ENCODE measurements around the gene CDC42EP4. TPM values are rescaled to one million over a fixed set of nuclear protein-coding genes. Genes with fewer than 3 reads are reported as not detected.

CDC42EP4 gene
- total RNA-seq, 2 donors from 2014 or later = 35.4 to 56.0 TPM

DNA sequence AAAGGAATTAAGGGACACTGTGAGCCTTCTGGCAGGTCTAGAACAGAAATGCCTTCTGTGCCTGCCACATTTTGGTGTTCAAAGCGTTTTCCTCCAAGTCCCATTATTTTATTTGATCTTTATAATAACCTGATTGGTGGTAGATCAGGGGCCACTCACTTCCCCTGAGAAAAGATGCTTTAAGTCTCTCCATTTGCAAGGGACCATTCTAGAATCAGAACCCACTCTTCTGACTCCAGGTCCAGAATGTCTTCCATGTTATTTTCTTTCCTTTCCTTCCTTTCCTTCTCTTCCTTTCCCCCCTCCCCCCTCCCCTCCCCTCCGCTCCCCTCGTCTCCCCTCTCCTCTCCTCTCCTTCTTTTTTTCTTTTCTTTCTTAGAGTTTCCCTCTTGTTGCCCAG, 19.3 kb upstream of the CDC42EP4 start:
- Histone ChIP-seq H3K4me1 (no peaks in the 10 kb centered on the region), H3K27me3 (no peaks in the 10 kb centered on the region), H3K4me3 (no peak overlapping the region), H3K9me3 (no peaks in the 10 kb centered on the region), H3K36me3 (no peaks in the 10 kb centered on the region), H3K27ac (no peak overlapping the region)
- TF ChIP-seq, protein P1, sequence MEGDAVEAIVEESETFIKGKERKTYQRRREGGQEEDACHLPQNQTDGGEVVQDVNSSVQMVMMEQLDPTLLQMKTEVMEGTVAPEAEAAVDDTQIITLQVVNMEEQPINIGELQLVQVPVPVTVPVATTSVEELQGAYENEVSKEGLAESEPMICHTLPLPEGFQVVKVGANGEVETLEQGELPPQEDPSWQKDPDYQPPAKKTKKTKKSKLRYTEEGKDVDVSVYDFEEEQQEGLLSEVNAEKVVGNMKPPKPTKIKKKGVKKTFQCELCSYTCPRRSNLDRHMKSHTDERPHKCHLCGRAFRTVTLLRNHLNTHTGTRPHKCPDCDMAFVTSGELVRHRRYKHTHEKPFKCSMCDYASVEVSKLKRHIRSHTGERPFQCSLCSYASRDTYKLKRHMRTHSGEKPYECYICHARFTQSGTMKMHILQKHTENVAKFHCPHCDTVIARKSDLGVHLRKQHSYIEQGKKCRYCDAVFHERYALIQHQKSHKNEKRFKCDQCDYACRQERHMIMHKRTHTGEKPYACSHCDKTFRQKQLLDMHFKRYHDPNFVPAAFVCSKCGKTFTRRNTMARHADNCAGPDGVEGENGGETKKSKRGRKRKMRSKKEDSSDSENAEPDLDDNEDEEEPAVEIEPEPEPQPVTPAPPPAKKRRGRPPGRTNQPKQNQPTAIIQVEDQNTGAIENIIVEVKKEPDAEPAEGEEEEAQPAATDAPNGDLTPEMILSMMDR (IDR thresholded peaks at IDR 0.05) = no peak
- DNase-seq (ENCODE audit: low spot score) = no peak

DNA sequence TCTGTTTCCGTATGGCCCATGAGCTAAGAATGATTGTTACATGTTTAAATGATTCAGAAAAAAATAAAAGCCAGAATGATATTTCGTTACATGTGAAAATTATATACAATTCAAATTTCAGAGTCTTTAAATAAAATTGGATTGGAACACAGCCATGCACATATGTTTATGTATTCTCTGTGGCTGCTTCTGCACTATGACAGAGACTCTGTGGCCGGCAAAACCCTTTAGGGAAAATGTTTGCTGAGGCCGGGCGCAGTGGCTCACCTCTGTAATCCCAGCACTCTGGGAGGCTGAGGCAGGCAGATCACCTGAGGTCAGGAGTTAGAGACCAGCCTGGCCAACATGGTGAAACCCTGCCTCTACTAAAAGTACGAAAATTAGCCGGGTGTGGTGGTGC, 15.9 kb upstream of the CDC42EP4 start:
- Histone ChIP-seq H3K36me3 (no peaks in the 10 kb centered on the region), H3K27me3 (no peaks in the 10 kb centered on the region), H3K27ac (no peak overlapping the region), H3K9me3 (no peaks in the 10 kb centered on the region), H3K4me1 (peaks cover 0 to 15% of the 10 kb centered on the region in 2 donors), H3K4me3 (no peak overlapping the region)
- TF ChIP-seq, protein P1 (IDR thresholded peaks at IDR 0.05) = no peak
- DNase-seq (ENCODE audit: low spot score) = no peak

DNA sequence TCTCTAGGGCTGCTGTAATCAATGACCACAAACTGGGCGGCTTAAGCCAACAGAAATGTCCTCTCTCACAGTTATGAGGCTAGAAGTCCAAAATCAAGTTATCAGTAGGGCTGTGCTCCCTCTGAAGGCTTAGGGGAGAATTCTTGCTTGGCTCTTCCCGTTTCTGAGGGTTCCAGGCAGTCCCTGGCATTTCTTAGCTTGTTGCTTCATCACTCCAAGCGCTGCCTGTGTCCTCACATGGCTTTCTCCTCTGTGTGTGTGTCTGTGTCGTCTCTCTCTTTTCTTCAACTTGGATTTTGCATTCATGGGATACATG, 13.7 kb upstream of the CDC42EP4 start:
- Histone ChIP-seq H3K36me3 (no peaks in the 10 kb centered on the region), H3K27me3 (no peaks in the 10 kb centered on the region), H3K4me3 (no peak overlapping the region), H3K4me1 (peaks cover 0 to 15% of the 10 kb centered on the region in 2 donors), H3K27ac (peak overlapping the region in 1 of 2 donors; percentile 11), H3K9me3 (no peaks in the 10 kb centered on the region)
- peak; percentile 82 for DNase-seq (ENCODE audit: low spot score)
- TF ChIP-seq, protein P1 (IDR thresholded peaks at IDR 0.05) = peak in 1 of 2 donors; percentile 37

DNA sequence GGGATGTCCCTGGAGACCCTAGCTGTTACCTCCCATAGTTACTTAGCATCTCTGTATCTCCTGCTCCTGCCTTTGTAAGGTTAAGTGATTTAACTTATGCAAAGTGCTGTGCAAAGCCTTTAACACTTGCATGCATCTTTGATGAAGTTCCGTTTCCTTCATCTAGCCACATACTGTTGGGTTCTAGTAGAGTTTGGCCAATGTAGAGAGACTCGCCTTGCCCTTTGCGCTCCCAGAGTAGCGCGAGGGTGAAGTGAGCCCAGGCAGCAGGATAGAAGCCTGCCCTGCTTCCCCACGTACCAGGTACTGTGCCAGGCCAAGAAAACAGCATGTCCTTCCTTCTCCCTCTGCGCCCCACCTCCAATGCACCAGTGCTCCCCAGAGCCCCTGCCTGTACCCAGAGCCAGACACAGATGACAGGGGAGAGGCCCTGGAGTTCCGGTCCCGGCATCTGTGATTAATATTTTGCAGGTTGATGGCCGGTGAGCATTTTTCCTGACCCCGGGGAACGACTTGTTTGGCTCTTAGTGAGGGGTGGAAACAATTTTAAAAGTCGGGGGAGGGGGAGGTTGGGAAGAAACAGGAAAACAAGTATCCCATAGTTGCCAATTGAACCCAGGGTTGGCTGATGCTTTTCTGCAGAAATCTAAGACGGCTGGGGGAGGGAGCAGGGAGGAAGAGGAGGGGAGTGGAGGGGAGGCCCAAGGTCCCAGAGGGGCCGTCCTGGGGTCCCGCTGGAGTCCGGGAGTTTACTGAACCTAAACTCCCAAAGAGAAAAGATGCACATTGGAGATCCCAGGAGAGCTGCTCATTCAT, 13.1 kb upstream of the CDC42EP4 start:
- TF ChIP-seq, protein P1 (IDR thresholded peaks at IDR 0.05) = no peak
- Histone ChIP-seq H3K27ac (peak overlapping the region in 1 of 2 donors; percentile 11), H3K36me3 (no peaks in the 10 kb centered on the region), H3K4me1 (peaks cover 0 to 15% of the 10 kb centered on the region in 2 donors), H3K4me3 (no peak overlapping the region), H3K27me3 (no peaks in the 10 kb centered on the region), H3K9me3 (no peaks in the 10 kb centered on the region)
- DNase-seq (ENCODE audit: low spot score) = no peak

DNA sequence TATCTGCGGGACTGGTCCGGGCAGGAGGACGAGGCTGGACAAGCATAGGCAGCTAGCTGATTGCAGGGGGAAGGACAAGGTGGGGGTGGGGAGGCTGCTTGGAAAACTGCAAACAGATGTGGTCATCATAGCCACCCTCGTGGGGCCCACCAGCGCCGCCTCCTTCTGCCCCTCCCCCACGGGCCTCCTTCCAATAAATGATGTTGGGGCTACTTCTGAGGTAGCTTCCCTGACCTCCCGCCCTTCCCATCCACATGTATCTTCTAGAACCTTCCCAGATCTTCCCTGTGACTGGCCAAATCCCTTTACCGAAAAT, 12.3 kb upstream of the CDC42EP4 start:
- DNase-seq (ENCODE audit: low spot score) = no peak
- no peaks in the 10 kb centered on the region for H3K9me3 ChIP-seq

More for the DNA sequence above, 12.3 kb upstream of the CDC42EP4 start:
- H3K4me3 ChIP-seq = no peak overlapping the region
- peaks cover 0 to 15% of the 10 kb centered on the region in 2 donors for H3K4me1 ChIP-seq
- no peaks in the 10 kb centered on the region for H3K36me3 ChIP-seq
- TF ChIP-seq, protein P1 (IDR thresholded peaks at IDR 0.05) = no peak
- no peak overlapping the region for H3K27ac ChIP-seq
- H3K27me3 ChIP-seq = no peaks in the 10 kb centered on the region

Data from right atrium auricular region (tissue), 2 donors.